Thoracic aorta (tissue), 2 donors: ENCODE measurements around the gene HLA-DQB2. TPM values are rescaled to one million over a fixed set of nuclear protein-coding genes. Genes with fewer than 3 reads are reported as not detected.

Experiments
- ATAC-seq: fragments of 150-250 bp; one replicate; pipeline ENCODE4 v1.8.0; 2017; ENCODE audit warnings: low read depth; ENCODE audit not compliant: insufficient number of reproducible peaks, low FRiP score
- DNase-seq: peaks from one replicate; pipeline ENCODE4 v3.0.0-alpha.2; 2020; ENCODE audit warnings: low spot score
- H3K27ac ChIP-seq, 2 donors: fragments of 200-600 bp; sonication (generic); 1 replicate in 1 of 2; 2 replicates in 1 of 2; pipeline ENCODE4 v1.5.1; 2016; ENCODE audit warnings: mild to moderate bottlenecking in 2 of 2, moderate library complexity in 2 of 2
- H3K27me3 ChIP-seq: fragments of 200-600 bp; sonication (generic); replicated peaks from 2 replicates; pipeline ENCODE4 v1.6.0; 2016; ENCODE audit warnings: mild to moderate bottlenecking; ENCODE audit not compliant: insufficient read depth
- H3K36me3 ChIP-seq: fragments of 200-600 bp; sonication (generic); one replicate; pipeline ENCODE4 v1.5.1; 2016
- H3K4me1 ChIP-seq, 2 donors: fragments of 200-600 bp; sonication (generic); 1 replicate in 1 of 2; 2 replicates in 1 of 2; pipeline versions ENCODE4 v1.5.1 to v1.6.0; 2016; ENCODE audit warnings: low read depth in 2 of 2, mild to moderate bottlenecking in 1 of 2; ENCODE audit not compliant: control insufficient read depth in 1 of 2
- H3K4me3 ChIP-seq: fragments of 200-600 bp; sonication (generic); 2 replicates; pipeline ENCODE4 v1.5.1; 2016; ENCODE audit warnings: mild to moderate bottlenecking
- H3K9me3 ChIP-seq: fragments of 200-600 bp; sonication (generic); 2 replicates; pipeline ENCODE4 v1.5.1; 2016
- CTCF ChIP-seq: fragments of 200-600 bp; sonication (generic); IDR thresholded peaks from one replicate; pipeline ENCODE4 v1.5.1; 2019; ENCODE audit warnings: antibody characterized with exemption
- total RNA-seq, 2 donors: library from RNA; depleted of rRNA; stranded (reverse); fragments of >200 nt; gene quantifications; one replicate each; pipeline versions ENCODE4 v1.1.0 to v1.2.3, GENCODE V29; 2016

The HLA-DQB2 gene
- total RNA-seq, 2 donors from 2014 or later: 2.4 TPM; not detected in 1

DNA sequence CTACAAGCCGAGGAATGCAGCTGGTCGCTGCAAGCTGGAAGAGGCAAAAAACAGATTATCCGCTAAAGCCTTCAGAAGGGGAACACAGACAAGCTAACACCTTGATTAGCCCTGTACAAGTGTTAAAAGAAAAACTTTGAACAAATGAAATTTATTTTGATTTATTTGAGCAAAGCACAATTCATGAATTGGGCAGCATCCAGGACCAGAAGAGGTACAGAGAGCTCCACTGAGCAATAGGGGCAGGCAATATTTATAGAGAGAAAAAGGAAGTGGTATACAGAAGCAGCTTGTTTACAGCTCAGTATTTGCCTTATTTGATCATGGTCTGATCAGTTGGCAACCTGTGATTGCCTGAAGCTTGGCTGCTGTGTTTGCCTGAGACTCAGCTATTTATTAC lies 35.8 kb upstream of the HLA-DQB2 start:
- no peak overlapping the region for H3K27ac ChIP-seq
- H3K9me3 ChIP-seq: no peaks in the 10 kb centered on the region
- no peak overlapping the region for H3K4me3 ChIP-seq
- no peaks in the 10 kb centered on the region for H3K36me3 ChIP-seq
- no peaks in the 10 kb centered on the region for H3K27me3 ChIP-seq
- no peak for TF ChIP-seq CTCF
- peaks cover 0 to 3% of the 10 kb centered on the region in 2 donors for H3K4me1 ChIP-seq
- no peak for DNase-seq
- no peak for ATAC-seq

DNA sequence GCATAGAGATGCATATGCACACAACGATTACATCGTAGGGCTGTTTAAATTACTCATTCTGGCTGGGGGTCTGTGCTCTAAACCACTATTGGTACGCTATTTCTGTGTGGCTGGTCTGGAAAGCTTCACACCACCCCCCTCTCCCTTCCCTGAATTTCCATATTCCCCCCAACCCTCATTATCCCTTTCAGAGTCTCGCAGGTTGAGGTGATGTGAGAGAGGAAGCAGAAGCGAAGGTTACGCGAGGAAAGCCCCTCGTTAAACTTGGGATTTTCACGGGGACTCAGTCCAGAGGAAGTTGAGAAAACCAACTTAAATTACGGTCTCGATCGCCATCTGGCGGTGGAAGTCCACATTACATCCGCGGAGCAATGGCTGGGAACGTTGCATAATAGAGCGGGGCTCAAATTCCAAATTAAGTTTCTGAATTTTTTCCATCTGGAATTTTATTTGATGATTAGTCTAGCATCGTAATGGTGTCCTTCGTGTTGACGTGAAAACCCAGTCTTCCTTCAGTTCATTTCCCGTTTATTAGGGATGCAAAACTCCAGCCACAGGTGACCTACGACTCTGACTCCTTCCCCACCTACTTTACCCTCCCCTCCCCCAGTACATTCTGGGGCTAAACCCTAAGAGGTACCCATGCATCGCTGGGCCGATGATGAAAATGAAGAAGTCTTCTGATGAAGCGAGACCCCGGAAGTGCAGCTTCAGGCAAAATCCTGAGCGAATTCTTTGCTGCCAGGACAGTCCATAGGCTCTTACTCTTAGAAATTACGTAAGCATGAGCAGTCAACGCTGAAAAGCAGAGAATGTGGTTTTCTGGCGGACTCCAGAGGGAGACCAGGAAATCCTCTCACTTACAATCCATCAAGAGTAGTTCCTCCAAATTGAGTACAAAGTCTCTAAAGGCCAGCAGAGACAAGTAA lies 33.8 kb upstream of the HLA-DQB2 start:
- H3K4me3 ChIP-seq: peak overlapping the region; percentile 43
- no peaks in the 10 kb centered on the region for H3K27me3 ChIP-seq
- peaks cover 0 to 3% of the 10 kb centered on the region in 2 donors for H3K4me1 ChIP-seq
- ATAC-seq (peak; percentile 72), DNase-seq (peak; percentile 33)
- peak; percentile 91 for TF ChIP-seq CTCF
- H3K9me3 ChIP-seq: no peaks in the 10 kb centered on the region
- no peak overlapping the region for H3K27ac ChIP-seq
- no peaks in the 10 kb centered on the region for H3K36me3 ChIP-seq

- Histone ChIP-seq H3K36me3 (no peaks in the 10 kb centered on the region), H3K27me3 (no peaks in the 10 kb centered on the region), H3K27ac (no peak overlapping the region), H3K9me3 (no peaks in the 10 kb centered on the region), H3K4me1 (peaks cover 0 to 3% of the 10 kb centered on the region in 2 donors), H3K4me3 (no peak overlapping the region)
- ATAC-seq (no peak), DNase-seq (no peak)
- TF ChIP-seq CTCF: no peak
Measured at GRCh38 chr6:32794510-32794909, 31.2 kb upstream of the HLA-DQB2 start.

DNA sequence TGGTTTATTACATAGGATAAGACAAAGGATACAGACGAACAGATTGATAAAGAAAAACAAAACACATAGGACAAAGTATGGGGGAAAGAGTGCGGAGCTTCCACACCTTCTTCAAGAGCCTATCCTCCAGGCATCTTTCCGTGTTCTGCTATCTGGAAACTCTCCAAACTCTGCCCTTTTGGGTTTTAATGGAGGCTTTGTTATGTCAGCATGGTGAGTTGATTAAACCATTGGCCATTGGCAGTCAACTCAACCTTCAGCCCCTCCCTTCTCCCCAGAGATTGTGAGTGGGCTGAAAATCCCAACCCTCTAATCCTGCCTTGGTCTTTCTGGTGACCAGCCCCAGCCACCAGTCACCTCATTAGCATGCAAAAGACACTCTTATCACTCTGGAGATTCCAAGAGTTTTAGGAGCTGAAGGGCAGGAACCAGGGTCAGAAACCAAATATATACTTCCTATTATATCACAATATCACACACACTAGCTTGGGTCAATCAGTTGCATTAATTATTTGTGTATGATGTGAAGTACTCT lies 29.6 kb upstream of the HLA-DQB2 start:
- Histone ChIP-seq H3K27ac (no peak overlapping the region), H3K4me3 (no peak overlapping the region), H3K36me3 (no peaks in the 10 kb centered on the region), H3K4me1 (peaks cover 0 to 3% of the 10 kb centered on the region in 2 donors), H3K27me3 (no peaks in the 10 kb centered on the region), H3K9me3 (no peaks in the 10 kb centered on the region)
- no peak for TF ChIP-seq CTCF
- DNase-seq (no peak), ATAC-seq (no peak)

DNA sequence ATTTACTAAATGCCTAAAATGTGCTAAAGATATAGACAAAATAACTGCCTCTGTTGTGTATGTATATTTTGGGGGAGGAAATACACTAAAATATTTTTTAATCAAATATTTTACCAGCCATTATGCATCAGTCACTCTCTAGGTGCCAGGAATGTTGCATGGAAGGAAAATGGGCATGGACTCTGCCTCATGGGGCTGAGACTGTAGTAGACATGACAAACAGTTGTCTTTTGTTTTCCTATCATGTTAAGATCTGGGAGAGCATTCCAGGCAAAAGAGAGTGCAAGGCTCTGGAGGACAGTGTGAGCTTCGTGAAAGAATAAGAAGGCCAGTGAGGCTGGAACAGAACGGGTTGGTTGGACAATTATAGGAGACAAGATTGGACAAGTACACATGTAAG lies 27.0 kb upstream of the HLA-DQB2 start:
- Histone ChIP-seq H3K9me3 (no peaks in the 10 kb centered on the region), H3K36me3 (no peaks in the 10 kb centered on the region), H3K4me1 (no peaks in the 10 kb centered on the region), H3K4me3 (no peak overlapping the region), H3K27me3 (no peaks in the 10 kb centered on the region), H3K27ac (no peak overlapping the region)
- ATAC-seq: no peak
- DNase-seq: no peak
- no peak for TF ChIP-seq CTCF
